ENCODE data around the gene PEF1. TPM values are rescaled to one million over a fixed set of nuclear protein-coding genes. Genes with fewer than 3 reads are reported as not detected.

PEF1 gene
- polyA plus RNA-seq, 3 donors, result 36.6 to 81.7 (median 70.7) TPM

- no peaks in the 10 kb centered on the region for H3K9me3 ChIP-seq (replicated peaks in 1 of 2; ENCODE audit: control insufficient read depth in 1 of 2, insufficient read depth in 1 of 2, low read length in 2 of 2)
- Mint-ChIP-seq H3K27ac (peak overlapping the region in 1 of 7 donors; percentile 66), H3K36me3 (peaks cover 0 to 2% of the 10 kb centered on the region in 2 donors), H3K4me1 (peaks cover 14% of the 10 kb centered on the region), H3K9me3 (peaks cover 0 to 6% (median 3%) of the 10 kb centered on the region in 7 donors), H3K27me3 (ENCODE audit: low read depth in 3 of 3) (peaks cover 22 to 38% (median 37%) of the 10 kb centered on the region in 3 donors), H3K4me3 (no peak overlapping the region)
- intact Hi-C loops (cut with micrococcal nuclease), result loop anchor here in 1 of 2 donors (5.0 kb wide), 1 partner anchor 52 kb away; no protein-coding TSS in a partner anchor
- H3K27me3 ChIP-seq (ENCODE audit: control insufficient read depth in 2 of 2, insufficient read depth in 2 of 2, low read length in 2 of 2), result peaks cover 7 to 32% of the 10 kb centered on the region in 2 donors
- no peak overlapping the region for H3K9ac ChIP-seq (ENCODE audit: insufficient read depth, low read length, poor library complexity, severe bottlenecking)
- no peaks in the 10 kb centered on the region for H3K79me2 ChIP-seq (ENCODE audit: insufficient read depth, low read length)
- H4K20me1 ChIP-seq (ENCODE audit: insufficient read depth, low read length), result no peaks in the 10 kb centered on the region
- no peaks in the 10 kb centered on the region for H3K36me3 ChIP-seq (replicated peaks in 1 of 2; ENCODE audit: control insufficient read depth in 1 of 2, insufficient read depth in 2 of 2, low read length in 2 of 2)
- peaks cover 5 to 8% of the 10 kb centered on the region in 2 donors for H3K4me1 ChIP-seq (ENCODE audit: control insufficient read depth in 1 of 2, insufficient read depth in 2 of 2, low read length in 2 of 2)
- H2AFZ ChIP-seq (ENCODE audit: insufficient read depth, low read depth, low read length, poor library complexity, severe bottlenecking), result no peak overlapping the region
- DNase-seq, result no peak
- H3K4me3 ChIP-seq (replicated peaks in 1 of 3; ENCODE audit: low read depth in 2 of 3, low read length in 3 of 3), result no peak overlapping the region
- TF ChIP-seq CTCF (IDR thresholded peaks at IDR 0.05), result no peak
- H3K4me2 ChIP-seq (replicated peaks; ENCODE audit: extremely low read depth, low read length, poor library complexity, severe bottlenecking), result no peak overlapping the region
- H3K27ac ChIP-seq (ENCODE audit: low read depth in 1 of 2, low read length in 2 of 2), result no peak overlapping the region
- WGBS (ENCODE audit: insufficient coverage), result 95% methylated on average over 7 of the region's 8 CpGs
Observed at GRCh38 chr1:31614414-31615005, 30.2 kb downstream of the PEF1 start.

- no peaks in the 10 kb centered on the region for H3K36me3 ChIP-seq (replicated peaks in 1 of 2; ENCODE audit: control insufficient read depth in 1 of 2, insufficient read depth in 2 of 2, low read length in 2 of 2)
- no peak overlapping the region for H2AFZ ChIP-seq (ENCODE audit: insufficient read depth, low read depth, low read length, poor library complexity, severe bottlenecking)
- H3K27me3 ChIP-seq (ENCODE audit: control insufficient read depth in 2 of 2, insufficient read depth in 2 of 2, low read length in 2 of 2), result no peaks in the 10 kb centered on the region
- H3K4me1 ChIP-seq (ENCODE audit: control insufficient read depth in 1 of 2, insufficient read depth in 2 of 2, low read length in 2 of 2), result peaks cover 12 to 13% of the 10 kb centered on the region in 2 donors
- no peaks in the 10 kb centered on the region for H3K36me3 Mint-ChIP-seq
- peaks cover 0 to 2% of the 10 kb centered on the region in 2 donors for H3K9me3 ChIP-seq (replicated peaks in 1 of 2; ENCODE audit: control insufficient read depth in 1 of 2, insufficient read depth in 1 of 2, low read length in 2 of 2)
- peaks cover 3 to 8% (median 6%) of the 10 kb centered on the region in 3 donors for H3K27me3 Mint-ChIP-seq (ENCODE audit: low read depth in 3 of 3)
- no peak overlapping the region for H3K4me2 ChIP-seq (replicated peaks; ENCODE audit: extremely low read depth, low read length, poor library complexity, severe bottlenecking)
- H3K4me3 Mint-ChIP-seq, result no peak overlapping the region
- DNase-seq, result no peak
- no peak for TF ChIP-seq CTCF (IDR thresholded peaks at IDR 0.05)
- H3K27ac ChIP-seq (ENCODE audit: low read depth in 1 of 2, low read length in 2 of 2), result no peak overlapping the region
- peaks cover 0 to 4% (median 0%) of the 10 kb centered on the region in 7 donors for H3K9me3 Mint-ChIP-seq
- H3K4me3 ChIP-seq (replicated peaks in 1 of 3; ENCODE audit: low read depth in 2 of 3, low read length in 3 of 3), result no peak overlapping the region
- H3K9ac ChIP-seq (ENCODE audit: insufficient read depth, low read length, poor library complexity, severe bottlenecking), result no peak overlapping the region
- intact Hi-C loops (cut with micrococcal nuclease), result loop anchor here in 1 of 2 donors (5.0 kb wide), 1 partner anchor 33 kb away; the partner anchor contains the start of gene PEF1
- peaks cover 27% of the 10 kb centered on the region for H3K4me1 Mint-ChIP-seq
- no peaks in the 10 kb centered on the region for H3K79me2 ChIP-seq (ENCODE audit: insufficient read depth, low read length)
- H3K27ac Mint-ChIP-seq, result peak overlapping the region in 3 of 7 donors; percentile 2 to 83 (median 44)
- no peaks in the 10 kb centered on the region for H4K20me1 ChIP-seq (ENCODE audit: insufficient read depth, low read length)
- WGBS (ENCODE audit: insufficient coverage), result no CpG with 5 or more reads among the region's 1 CpG
Observed at GRCh38 chr1:31609514-31610118, 35.1 kb downstream of the PEF1 start.
